Bone marrow (tissue), 2 donors: ENCODE measurements around the gene PEX10.

Experiments
- DNase-seq, 2 donors: peaks; one replicate each; lab custom pipeline; 2025; lab: John Stamatoyannopoulos, UW

Gene PEX10

DNA sequence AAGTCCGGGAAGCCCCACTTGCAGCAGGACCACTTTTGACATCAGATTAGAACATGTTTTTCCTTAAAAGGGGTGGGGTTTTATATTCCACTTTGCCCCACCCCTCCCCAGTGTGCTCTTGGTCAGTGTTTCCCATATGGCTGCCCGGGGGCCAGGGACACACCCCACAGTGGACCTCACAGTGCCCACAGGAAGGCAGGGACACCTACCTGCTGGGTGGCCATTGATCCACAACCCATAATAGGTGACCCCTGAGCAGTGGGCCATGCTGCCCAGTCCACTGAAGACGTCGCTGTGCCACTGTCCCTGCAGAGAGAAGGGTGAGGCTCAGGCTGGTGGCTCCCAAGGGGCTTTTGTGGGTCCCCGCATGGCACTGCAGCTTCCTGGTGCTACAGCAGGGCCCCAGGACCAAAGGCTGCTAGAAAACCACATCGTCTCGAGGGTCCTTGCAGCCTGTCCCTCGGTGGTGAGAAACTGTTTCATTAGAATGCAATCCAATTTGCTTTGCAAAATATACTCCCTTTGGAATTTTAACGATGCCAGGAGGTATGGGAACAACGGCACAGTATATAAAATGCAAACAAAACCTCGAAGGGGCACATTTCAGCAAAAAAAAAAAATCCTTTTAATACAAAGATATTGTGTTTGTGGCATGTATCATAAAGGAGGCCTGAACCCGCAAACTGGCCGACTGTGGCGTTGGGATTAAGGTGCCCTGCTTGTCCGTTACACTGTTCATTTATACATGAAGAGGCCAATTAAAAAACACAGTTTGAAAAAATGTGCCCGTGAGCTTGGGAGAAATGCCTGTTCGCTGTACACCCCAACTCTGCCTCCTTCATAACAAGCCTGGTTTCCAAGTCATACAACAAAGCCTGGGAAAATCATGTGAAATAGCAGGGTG is 37.9 kb downstream of the PEX10 start:
- no peak for DNase-seq

DNA sequence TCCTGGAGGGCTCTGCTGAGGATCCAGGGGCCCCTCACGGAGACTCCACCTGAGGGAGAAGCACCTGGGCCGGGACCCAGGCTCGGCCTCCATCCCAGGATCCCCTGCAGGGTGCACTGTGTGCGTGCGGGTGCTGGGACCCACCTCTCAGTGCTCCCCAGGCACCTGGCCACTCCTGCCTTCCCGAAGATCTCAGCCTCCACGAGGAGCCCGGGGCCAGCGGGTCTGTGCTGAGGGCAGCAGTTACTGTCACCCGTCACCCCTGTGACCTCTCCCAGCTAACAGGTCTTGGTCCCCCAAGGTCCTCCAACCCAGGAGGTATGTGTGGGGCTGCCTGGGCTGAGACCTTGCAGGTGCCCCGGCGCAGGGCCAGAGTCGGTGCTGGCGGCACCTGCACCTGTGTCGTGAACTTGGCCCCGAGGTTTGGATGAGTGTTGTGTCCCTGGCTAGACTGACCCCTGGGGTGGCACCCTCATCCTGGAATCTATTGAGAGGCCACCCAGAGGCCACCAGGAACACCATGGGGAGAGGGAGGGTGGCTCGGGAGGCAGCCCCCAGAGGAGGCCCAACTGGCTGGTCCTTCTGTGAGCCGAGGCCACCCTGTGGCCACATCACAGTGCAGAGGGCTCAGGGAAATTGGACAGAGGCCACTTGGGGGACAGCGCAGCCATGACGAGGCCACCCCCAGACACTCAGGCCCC is 38.7 kb downstream of the PEX10 start:
- no peak for DNase-seq

DNA sequence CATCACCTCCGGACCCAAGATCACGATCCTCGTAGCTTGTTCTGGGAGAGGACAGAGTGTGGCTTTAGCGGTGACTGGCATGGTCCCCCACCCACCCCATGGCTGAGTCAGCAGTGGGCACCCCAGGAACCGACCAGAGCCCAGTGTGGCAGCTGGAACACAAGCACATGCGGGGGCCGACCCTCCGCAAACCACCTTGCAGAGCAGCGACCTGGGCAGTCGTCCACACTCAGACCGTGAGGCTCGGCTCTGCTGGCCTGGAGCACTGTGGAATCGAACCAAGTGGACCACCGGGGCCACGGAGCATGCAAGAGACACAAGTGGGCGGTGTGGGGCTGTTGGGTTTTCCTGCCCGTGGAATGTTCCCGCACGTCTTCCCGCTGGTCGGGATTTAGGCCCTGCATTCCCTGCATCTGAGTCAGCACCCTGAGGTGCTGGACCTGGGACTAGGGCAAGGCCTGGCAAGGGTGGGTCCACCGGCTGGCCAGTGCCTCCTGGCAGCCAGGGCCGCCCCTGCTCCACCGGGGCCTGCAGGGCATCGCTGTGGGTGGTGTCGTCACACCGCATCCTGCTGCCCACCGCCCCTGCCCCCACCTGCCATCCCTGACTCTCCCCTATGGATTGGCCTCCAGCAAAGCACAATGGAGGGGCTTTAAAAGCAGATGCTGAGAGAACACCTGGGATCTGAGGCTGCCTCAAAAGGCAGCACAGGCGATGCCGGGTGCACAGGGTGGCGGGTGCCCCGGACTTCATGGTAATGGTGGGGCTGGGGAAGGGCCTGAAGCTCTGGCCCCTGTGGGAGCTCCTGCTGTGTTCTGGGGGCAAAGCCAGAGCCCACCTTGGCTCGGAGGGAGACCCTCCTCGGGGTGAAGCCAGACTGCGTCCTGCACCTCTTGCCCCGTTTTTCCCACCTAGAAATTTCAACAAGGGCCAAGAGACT is 39.5 kb downstream of the PEX10 start:
- DNase-seq = no peak

DNA sequence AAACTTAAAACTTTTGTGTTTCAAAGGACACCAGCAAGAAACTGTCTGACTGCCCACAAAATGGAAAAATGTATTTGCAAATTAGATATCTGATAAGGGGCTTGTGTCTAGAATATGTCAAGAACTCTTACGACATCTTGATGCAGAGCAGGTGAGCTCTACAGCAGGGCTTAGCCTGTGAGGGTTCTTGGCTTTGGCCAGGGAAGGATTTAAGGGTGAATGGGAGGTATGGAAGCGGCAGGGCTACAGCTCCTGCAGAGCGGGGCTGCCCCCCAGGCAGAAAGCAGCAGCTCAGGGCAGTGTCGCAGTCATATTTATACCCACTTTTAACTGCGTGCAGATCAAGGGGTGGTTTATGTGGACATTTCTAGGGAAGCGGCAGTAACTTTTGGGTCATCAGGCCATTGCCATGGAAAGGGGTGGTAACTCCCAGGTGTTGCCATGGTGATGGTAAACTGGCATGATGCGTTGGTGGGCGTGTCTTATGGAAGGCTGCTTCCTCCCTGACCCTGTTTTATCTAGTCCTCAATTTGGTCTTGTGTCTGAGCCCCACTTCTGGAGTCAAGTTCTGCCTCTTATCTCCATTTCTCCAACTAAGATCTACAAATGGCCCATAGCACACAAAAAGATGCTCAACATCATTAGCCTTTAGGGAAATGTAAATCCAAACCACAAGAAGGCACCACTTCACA is 44.2 kb downstream of the PEX10 start:
- DNase-seq = no peak

DNA sequence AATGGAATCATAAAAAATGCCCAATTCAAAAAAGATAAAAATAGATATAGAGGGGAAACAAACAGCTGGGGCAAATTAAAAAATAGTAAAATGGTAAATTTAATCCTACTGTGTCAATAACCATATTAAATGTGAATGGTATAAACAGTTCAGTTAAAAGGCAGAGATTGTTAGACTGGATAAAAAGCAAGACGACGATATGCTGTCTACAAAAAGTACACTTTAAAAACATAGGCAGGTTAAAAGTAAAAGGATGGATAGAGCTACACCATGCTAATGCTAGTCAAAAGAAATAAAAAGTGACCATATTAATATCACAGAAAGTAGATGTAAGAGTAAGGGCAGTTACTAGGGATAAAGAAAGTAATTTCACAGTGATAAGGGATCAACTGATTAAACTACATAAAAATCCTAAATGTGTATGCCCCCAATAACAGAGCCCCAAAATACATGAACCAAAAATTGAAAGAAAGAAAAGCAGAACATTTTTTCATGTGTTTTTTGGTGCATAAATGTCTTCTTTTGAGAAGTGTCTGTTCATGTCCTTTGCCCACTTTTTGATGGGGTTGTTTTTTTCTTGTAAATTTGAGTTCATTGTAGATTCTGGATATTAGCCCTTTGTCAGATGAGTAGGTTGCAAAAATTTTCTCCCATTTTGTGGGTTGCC is 48.4 kb downstream of the PEX10 start:
- no peak for DNase-seq

DNA sequence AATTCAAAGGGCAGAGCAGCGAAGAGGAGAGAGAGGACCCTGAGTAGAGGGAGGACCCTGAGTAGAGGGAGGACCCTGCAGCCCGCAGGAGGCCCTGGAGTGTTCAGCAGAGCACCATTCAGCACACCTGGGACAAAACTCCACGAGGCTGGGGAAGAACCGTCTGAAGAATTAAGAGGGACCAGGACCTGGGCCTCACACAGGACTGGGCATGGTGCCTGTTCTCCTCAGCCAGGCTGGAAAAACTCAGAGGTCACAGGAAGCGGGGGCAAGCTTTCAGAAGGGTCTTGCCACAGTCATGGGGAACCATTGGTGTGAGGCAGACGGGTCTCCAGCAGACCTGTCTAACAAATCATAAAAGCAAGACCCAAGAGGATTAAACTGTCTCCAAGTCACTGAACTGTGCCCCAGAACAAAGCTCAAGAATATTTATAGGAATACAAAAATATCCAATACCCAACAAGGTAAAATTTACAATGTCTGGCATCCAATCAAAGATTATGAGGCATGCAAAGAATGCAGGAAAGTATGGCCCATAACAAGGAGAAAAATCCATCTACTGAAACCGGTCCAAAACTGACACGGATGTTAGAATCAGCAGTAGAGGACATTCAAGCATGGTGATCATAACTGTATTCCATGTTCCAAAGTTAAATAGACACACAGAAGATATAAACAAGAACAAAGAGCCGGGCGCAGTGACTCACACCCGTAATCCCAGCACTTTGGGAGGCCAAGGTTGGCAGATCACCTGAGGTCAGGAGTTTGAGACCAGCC is 51.6 kb downstream of the PEX10 start:
- no peak for DNase-seq

DNA sequence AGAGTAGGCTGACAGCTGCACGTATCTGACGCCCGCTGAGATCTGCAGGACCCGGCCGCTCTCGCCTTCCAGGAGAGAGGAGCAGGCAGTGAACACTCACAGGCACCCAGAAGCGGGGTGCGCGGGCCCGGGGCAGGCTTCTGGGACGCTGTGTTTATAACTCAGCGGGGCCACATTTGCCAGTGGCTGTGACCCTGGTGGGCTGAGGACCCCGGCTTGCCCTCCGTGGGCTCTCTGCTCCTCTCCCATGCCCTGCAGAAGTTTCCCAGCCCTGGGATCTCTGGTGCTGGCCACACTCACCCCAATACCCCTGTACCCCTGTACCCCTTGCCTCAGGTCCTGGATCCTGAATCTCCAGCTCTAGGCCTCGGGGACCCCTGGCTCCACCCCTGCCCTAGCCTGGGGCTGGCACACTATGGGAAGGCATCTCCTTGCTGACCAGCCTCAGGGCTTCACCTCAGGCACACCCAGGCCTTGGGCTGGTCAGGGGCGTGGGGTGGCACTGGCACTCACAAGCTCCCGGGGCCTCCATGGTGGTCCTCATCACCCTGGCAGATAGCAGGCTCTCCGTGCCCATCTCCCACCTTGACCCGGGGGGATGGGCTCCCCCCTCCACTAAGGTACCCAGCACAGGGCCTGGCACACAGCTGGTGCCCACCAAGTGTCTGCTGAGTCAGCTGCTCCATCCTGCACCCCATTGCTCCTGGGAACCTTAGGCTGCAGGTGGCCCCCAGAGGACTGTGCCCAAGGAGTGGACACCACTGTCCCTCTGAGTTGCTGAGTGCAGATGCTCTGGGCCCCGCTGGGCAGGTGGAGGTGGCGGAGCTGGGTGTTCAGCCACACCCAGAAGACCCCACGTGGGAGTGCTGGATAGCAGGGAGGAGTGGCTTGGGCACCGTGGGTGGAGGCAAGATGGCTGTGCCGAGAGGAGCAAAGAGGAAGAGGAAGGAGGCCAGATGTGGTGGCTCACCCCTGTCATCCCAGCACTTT is 53.4 kb downstream of the PEX10 start:
- no peak for DNase-seq

DNA sequence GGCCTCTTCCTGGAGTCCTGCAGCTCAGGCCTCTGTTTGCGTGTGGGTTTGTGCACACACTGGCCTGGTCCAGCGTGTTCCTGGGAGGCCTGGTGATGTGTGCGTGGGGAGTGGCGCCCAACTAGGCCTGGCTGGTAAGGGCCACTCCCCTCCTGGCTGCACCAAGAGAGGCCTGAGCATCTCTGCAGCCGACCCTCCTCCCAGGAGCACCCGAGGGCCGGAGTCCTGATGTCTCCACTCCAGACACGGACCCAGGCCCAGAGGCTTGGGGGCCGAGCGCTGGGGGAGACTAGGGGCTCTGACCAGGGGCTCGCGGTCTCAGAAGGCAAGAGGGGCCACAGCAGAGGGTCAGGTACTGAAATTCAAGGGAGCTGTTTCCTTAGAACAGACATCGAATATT is 54.3 kb downstream of the PEX10 start:
- DNase-seq = no peak

DNA sequence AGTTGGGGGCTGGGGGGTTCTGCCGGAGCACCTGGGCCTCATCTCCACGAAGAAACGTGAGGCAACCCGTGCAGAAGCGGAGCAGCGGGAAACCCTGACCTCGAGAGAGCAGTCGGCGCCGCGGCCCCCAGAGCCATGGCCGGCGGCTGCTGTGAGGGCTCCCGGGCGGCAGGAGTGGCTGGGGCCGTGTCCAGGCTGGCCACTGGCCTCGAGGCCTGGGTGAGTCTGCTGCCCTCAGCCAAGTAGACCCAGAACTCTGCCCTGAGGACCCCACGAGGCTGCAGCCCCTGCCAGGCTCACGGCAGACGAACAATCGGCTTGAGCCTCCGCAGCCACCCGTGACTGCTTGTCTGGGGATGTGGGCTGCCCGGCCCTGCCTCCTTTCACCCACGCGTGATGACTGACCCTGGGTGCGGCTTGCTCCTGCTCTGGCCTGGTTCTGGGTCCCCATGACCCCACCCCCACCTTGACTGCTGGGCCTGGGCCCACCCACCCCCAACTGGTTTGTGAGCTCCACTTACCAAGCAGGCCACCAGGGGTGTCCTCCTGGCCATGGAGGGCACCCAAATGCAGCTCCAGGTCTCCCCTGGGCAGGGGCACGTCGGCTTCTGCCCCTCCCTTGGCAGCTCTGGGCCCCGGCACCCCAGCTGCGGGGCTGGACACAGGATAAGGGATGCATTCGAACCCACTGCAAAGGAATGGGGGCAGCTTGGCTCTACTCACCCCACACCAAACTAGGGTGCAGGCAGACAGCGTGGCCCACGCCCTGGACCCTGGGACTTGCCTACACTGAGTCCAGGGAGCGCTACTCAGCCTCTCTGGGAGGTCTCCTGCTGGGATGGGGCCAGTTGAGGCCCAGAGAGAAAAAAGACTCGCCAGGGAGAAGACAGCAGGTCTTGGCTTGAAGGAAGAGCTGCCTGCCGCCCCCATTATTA is 55.2 kb downstream of the PEX10 start:
- DNase-seq = no peak

DNA sequence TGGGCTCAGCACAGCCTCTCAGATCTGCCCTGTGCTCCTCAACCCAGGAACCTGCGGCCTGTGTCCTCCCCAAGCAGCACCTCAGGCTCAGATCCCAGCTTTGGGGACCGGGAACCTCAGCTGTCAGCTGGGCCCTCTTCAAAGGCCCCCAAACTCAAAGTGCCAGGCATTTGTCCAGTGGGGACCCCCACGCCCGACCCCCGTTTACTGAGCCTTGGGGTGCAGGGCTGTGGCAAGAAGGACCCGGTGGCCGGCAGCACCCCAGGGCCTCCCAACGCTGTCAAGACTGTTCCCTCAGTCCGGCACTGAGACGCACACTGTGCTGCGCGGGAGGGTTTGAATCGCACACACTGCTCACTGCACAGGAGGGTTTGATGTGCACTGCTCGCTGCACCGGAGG is 56.0 kb downstream of the PEX10 start:
- DNase-seq = no peak

DNA sequence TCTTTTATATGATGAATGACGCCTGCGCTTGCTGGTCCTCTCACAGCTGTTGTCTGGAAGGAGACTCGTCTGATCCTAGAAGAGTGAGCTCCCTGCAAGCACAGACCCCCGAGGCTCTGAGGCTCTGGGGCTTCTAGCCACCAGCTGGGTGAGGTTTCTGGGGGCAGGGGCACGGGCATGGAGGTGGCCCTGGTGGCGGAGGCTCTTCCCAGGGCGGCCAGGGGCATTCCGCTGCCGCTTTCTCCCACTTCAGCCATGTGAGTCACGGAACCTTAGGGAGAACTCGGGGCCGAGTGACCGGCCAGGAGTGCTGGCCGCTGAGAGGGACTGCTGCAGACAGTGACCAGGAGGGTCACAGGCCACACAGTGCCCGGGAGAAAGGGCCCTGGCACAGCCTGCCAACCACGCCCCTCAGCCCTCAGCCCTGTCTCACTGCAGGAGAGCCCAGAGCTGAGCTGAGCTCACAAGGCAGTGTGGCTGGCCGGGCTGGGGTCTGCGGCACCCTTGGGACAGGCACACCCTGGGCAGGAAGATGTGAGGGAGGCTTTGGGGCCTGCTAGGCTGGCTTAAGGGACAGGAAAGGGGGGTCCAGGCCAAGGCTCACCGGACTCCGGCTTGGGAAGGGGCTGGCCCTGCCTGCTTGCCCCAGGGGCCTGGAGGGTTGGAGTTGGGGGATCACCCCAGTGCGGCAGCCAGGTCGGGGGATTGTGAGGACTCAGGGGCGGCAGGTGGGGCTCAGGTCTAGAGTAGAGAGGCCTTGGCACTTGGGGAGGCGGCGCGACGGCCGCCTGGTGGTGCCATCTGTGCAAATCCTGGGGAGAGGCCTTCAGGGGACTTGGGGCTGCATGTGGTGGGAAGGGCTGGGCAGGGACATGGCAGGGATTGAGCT is 56.7 kb downstream of the PEX10 start:
- no peak for DNase-seq

DNA sequence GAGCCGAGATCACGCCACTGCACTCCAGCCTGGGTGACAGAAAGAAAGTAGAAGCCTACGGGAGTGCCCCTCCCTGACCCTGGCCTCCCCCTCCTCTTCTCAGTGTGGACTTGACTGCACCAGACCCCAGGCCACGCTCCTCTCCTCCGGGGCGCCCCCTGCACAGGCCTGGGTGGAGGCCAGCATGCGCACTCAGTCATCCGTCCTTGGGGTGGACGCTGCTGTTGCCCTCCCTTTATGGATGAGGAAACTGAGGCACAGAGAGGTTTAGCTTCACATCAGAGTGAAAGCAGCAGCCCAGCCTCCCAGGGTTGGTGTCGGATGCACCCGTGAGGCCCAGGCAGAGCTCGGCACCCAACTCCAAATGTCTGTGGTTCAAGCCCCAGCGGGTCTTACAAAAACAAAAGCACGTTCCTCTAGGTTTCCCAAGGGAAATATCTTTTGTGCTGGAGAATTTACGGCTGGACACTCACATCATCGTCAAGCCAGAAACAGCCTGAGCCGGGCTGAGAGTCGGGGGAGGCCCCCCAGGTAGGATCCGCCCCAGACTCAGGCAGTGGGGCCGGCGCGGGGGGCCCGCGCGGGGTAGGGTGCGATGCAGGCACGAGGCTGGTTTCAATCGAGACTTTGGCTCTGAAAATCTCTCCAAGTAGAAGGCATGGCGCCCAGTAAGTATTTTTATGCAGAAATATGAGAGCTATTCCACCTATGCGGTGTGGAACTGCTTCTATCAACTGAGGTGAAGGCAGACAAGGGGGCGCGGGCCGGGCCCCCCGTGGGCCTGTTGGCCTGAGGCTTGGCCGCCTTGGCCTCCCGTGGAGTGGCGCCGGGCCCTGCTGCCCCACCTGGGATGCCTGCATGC is 57.6 kb downstream of the PEX10 start:
- DNase-seq = no peak
